T-helper 2 cell treated with Interferon-gamma antibody and Interleukin-4, amounts not matched to agents 100 ng/mL and 5 ng/mL, for 36 hours (primary cell): Measurements from ENCODE around the gene WWOX. TPM values are rescaled to one million over a fixed set of nuclear protein-coding genes. Genes with fewer than 3 reads are reported as not detected.

ENCODE experiments used
- intact Hi-C: fragments of 100-400 bp; cut with micrococcal nuclease; formaldehyde crosslinking; loops from one replicate; pipeline ENCODE4 v1.15.1; 2023
- total RNA-seq: library from RNA; stranded (reverse); gene quantifications from 2 replicates; pipeline ENCODE4 v1.2.3, GENCODE V29; 2022

Gene WWOX
- total RNA-seq, 1 donor from 2014 or later, result 26.3 TPM

DNA sequence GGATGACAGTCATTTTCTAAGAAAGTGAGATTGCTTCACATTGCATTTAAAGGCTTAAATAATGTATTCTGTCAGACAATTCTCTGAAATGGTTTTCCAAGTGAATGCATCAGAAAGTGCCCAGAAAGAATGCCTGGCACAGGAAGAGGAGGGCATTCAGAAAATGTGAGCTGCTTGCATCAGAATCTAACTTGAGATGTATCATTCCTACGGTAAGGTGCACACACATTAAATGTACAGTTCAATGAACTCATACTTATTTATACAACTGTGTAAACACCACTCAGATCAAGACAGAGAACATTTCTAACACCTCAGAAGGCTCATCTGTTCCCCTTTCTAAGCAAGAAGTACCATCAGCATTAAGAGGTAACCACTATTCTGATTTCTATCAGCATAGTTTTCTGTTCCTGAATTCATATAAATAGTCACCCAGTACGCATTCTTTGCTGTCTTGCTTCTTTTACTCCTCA, 863.0 kb downstream of the WWOX start:
- intact Hi-C loops, result no loop called here

DNA sequence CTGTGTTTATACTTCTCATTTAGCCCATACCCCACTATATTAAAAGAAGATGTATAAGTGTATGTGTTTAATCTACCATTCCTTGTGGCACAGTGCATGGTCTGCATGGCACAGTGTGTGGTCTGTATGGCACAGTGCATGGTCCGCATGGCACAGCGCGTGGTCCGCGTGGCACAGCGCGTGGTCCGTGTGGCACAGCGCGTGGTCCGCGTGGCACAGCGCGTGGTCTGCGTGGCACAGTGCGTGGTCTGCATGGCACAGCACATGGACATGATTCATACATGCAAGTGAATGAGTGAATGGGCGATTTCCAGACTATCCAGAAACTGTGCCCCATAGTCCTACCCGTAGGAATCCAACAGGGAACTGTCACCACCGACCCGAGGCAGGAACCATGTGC, 868.5 kb downstream of the WWOX start:
- intact Hi-C loops, result no loop called here

- intact Hi-C loops, result no loop called here
These were observed 870.3 kb downstream of the WWOX start for GRCh38 chr16:78969721-78970120.

GRCh38 chr16:78970650-78971049, 871.2 kb downstream of the WWOX start:
- intact Hi-C loops, result no loop called here

GRCh38 chr16:78972006-78972405, 872.6 kb downstream of the WWOX start:
- intact Hi-C loops, result no loop called here

GRCh38 chr16:78972986-78973385, 873.5 kb downstream of the WWOX start:
- intact Hi-C loops, result no loop called here

- intact Hi-C loops, result no loop called here
These were observed 876.8 kb downstream of the WWOX start for GRCh38 chr16:78976212-78976611.

DNA sequence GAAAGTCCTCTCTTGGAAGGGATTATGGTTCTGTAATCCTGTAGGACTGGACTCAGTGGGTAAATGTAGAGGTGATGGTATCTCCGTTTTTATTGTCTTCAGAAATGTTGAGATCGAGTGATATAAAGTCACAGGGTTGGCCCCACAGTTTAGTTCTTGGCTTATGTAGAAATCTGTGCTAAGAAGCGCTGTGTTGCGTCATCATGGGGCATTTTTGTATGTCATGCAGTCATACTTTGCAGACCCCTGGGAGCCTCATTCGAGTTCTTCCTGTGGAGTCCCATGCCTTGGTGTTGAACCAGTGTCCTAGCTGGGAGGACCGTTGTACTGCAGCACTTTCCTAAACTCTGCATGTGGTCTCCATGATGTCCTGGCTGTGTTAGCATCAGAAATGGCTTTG, 881.4 kb downstream of the WWOX start:
- intact Hi-C loops, result no loop called here

GRCh38 chr16:78982096-78982744, 882.8 kb downstream of the WWOX start:
- intact Hi-C loops, result no loop called here

GRCh38 chr16:78984324-78984723, 884.9 kb downstream of the WWOX start:
- intact Hi-C loops, result no loop called here

DNA sequence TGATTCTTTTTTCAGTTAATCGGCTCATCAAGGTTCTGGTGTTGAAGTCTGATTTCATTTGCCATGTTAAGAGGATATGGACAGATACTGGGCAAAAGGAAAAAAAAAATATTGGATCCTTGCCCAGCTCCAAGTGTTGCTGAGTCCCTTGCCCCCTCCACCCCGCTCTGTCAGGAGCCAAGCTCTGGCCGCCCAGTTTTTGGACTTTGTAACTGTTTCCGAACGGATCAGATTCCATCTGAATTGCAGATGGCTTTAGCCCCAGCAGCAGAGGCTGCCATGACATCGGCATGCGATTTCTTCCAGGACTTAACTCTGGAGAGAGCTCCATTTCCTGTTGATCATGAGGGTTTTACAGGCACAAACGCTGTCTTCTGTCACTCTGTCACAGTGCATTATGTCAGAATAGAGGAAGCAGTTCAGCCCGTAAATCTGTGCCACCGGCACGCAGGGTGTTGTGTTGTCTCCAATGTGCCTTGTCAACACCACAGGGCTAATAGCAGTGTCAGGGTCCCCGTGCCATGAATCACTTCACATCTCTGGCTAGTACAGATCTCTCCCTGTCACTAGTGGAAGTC, 885.5 kb downstream of the WWOX start:
- intact Hi-C loops, result no loop called here

GRCh38 chr16:78985716-78986605, 886.5 kb downstream of the WWOX start:
- intact Hi-C loops, result no loop called here

DNA sequence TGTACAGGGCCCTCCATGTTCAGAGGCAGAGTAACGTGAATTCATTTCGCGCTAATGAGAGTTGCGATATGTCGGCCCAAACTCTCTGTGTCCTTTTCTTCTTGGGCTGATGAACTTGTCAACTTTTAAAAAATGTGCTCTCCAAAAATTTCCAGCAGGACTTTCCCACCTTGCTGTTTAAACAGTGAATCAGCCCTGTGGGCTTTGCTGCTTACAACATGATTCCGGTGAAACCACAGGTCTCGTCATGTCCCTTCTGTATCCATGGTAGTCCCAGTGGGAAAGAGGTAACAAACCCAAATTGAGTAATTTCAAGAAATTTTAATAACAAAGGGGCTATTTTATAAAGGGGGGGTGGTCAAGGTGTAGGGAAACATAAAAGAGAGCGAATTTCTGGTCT, 888.2 kb downstream of the WWOX start:
- intact Hi-C loops, result no loop called here

GRCh38 chr16:78988361-78988969, 889.0 kb downstream of the WWOX start:
- intact Hi-C loops, result no loop called here

- intact Hi-C loops, result no loop called here
These were observed 890.9 kb downstream of the WWOX start for GRCh38 chr16:78990309-78990701.

- intact Hi-C loops, result no loop called here
These were observed 892.5 kb downstream of the WWOX start for GRCh38 chr16:78992001-78992400.

GRCh38 chr16:78993346-78993745, 893.9 kb downstream of the WWOX start:
- intact Hi-C loops, result no loop called here

DNA sequence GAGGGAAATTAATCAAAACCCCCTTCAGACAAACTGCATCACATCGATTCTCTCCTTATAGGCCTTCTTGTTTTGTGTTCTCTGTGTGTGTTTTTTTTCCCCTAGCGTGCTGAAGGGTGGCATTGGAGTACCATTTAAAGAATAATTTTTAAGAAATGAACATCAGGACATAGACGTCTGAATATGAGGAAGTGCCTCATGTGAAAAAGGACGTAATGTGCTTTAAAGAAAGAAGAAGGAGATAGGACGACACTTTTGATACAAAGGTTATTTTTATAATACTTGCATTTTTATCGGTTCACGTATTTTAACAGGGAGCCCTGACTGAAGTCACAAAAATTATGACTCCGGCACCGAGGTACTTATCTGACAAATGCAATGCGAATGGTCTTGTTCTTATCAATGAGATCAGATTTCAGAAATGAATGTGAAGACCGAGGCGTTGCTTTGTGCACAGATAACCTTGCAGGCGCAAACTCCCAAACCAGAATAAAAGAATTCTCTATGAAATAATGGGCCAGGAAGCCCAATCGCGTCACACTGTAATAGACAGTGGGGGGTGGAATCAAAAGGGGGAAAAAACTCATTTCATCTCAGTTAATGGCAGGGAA, 894.8 kb downstream of the WWOX start:
- intact Hi-C loops, result no loop called here

GRCh38 chr16:78995441-78995840, 896.0 kb downstream of the WWOX start:
- intact Hi-C loops, result no loop called here

GRCh38 chr16:78996790-78997189, 897.3 kb downstream of the WWOX start:
- intact Hi-C loops, result no loop called here

DNA sequence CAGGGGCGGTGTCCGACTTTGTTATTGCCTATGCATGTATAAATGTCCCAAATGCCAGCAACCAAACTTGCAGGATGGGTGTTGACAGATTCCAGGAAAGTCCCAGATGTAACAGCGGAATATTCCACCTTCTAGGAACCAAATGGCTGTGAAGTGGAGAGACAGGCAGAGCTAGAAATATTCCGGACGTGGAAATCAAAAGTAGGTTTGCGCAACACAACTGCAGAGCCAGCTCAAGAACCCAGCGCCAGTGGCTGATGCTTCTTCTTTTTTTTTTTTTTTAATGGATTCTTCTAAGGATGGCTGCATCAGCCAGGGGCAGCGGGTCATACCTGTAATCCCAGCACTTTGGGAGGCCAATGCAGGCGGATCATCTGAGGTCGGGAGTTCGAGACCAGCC, 899.4 kb downstream of the WWOX start:
- intact Hi-C loops, result no loop called here
